Activated naive CD8-positive, alpha-beta T cell treated with anti-CD3 and anti-CD28 coated beads, Interleukin-2, amount 50 U/mL, for 24 hours (primary cell): Measurements from ENCODE around the gene SYK.

Source experiments
- ATAC-seq: fragments of 150-1000 bp; cut with Tn5 transposase; one replicate; pipeline ENCODE4 v1.10.0; 2021
- DNase-seq: peaks from one replicate; pipeline ENCODE4 v3.0.0; 2021
- H3K27ac Mint-ChIP-seq: one replicate; pipeline ENCODE4 v1.8.0; 2021; ENCODE audit warnings: mild to moderate bottlenecking, mixed read lengths
- H3K27me3 Mint-ChIP-seq: one replicate; pipeline ENCODE4 v1.8.0; 2021; ENCODE audit warnings: mixed read lengths
- H3K36me3 Mint-ChIP-seq: one replicate; pipeline ENCODE4 v1.8.0; 2021; ENCODE audit warnings: low read depth, mixed read lengths
- H3K4me1 Mint-ChIP-seq: one replicate; pipeline ENCODE4 v1.8.0; 2021; ENCODE audit warnings: mixed read lengths
- H3K4me3 Mint-ChIP-seq: one replicate; pipeline ENCODE4 v1.8.0; 2021; ENCODE audit warnings: mild to moderate bottlenecking, moderate library complexity, mixed read lengths
- H3K9me3 Mint-ChIP-seq: one replicate; pipeline ENCODE4 v1.8.0; 2021; ENCODE audit warnings: mixed read lengths

Gene SYK

DNA sequence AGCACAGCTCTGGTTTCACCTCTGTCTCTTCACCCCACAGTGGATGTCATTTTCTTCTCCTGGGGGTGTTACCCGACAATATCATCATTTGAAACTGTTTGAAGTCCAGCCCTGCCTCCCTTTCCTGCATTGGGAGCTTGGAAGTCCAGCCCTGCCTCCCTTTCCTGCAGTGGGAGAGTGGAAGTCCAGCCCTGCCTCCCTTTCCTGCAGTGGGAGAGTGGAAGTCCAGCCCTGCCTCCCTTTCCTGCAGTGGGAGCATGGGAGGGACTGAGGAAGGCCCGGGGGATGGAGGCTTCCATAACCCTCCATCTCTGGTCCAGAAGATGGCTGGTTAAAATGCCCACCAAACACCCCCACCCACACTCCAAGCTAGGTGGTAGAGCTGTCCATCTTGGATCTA is 59.8 kb downstream of the SYK start:
- H3K4me1 Mint-ChIP-seq, result peaks cover 27% of the 10 kb centered on the region
- no peaks in the 10 kb centered on the region for H3K36me3 Mint-ChIP-seq
- no peak for DNase-seq
- no peaks in the 10 kb centered on the region for H3K27me3 Mint-ChIP-seq
- no peaks in the 10 kb centered on the region for H3K9me3 Mint-ChIP-seq
- no peak overlapping the region for H3K4me3 Mint-ChIP-seq
- ATAC-seq, result no peak
- no peak overlapping the region for H3K27ac Mint-ChIP-seq

DNA sequence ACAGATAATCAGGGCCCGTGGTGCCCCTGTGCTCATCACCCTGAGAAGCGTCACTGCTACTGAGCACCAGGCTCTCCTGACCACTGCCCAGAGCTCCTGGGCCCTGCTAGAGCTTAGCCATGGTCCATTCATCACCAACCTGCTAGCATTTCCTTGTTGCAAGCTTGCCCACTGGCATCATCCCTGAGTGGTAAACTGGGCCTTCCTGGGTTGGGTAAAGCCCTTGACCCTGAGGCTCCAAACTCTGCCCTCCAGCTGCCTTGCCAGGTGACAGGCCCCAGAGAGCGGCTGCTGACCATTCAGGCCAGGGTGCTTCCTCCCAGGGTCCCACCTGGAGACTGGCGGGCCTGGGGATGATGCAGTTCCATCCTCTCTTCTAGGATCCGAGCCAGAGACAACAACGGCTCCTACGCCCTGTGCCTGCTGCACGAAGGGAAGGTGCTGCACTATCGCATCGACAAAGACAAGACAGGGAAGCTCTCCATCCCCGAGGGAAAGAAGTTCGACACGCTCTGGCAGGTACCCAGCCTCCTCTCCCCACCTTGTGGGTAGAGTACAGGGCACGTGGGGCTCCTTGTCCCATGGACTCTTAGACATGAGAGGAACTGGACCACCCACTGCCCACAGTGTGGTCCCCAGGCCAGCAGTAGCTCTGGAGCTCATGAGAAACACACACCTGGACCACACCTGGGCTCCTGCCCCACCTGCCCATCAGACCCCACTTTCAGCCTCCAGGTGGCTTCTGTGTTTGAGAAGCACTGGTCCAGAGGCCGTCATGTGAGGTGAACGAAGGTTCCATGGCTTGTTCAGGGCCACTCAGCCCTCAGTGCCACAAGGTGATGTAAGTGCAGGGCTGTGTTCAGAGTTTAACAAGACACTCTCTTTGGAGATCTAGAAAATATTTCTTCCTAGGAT is 60.5 kb downstream of the SYK start:
- ATAC-seq, result no peak
- H3K9me3 Mint-ChIP-seq, result no peaks in the 10 kb centered on the region

DNA sequence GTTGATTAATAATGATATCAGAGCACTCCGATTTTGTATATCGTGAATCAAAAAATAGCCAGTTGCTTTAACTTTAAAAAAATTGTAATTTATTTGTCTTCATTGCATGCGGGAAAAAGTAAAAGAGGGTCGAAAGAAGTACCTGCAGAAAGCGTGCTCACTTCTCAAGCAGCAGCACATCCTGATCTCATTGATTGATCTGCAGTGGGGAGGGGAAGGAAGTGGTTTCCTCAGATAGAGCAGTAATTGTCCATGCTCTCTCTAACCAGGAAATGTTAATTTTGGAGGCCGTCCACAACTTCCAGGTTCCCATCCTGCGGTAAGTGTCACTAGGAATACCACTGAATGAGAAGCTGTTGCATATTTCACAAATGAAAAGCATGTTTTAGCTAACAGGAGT is 63.2 kb downstream of the SYK start:
- DNase-seq (no peak), ATAC-seq (no peak)
- Mint-ChIP-seq H3K27me3 (no peaks in the 10 kb centered on the region), H3K27ac (no peak overlapping the region), H3K36me3 (peaks cover 3% of the 10 kb centered on the region), H3K4me1 (peaks cover 9% of the 10 kb centered on the region), H3K4me3 (no peak overlapping the region), H3K9me3 (no peaks in the 10 kb centered on the region)

More for the DNA sequence above, 60.5 kb downstream of the SYK start:
- no peak for DNase-seq
- no peaks in the 10 kb centered on the region for H3K27me3 Mint-ChIP-seq
- no peak overlapping the region for H3K27ac Mint-ChIP-seq
- peaks cover 24% of the 10 kb centered on the region for H3K4me1 Mint-ChIP-seq
- H3K36me3 Mint-ChIP-seq, result no peaks in the 10 kb centered on the region
- no peak overlapping the region for H3K4me3 Mint-ChIP-seq

DNA sequence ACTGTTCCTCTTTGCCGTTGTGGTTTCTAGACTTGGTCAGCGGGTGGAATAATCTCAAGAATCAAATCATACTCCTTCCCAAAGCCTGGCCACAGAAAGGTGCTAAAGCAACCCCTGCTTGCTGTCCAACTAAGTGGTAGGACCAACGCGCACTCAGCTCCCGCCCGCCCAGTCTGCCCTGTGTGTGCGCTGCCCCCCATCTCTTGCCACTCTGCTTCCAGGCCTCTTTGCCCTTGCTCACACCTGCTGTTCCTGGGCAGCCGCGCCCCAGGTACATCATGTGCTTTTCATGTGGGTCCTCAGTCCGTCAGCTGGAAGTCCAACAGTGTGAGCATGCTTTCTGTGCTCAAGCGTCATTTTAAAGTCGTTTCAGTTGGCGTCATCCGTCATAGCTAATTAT is 65.5 kb downstream of the SYK start:
- Mint-ChIP-seq H3K9me3 (no peaks in the 10 kb centered on the region), H3K27ac (no peak overlapping the region), H3K27me3 (no peaks in the 10 kb centered on the region)

DNA sequence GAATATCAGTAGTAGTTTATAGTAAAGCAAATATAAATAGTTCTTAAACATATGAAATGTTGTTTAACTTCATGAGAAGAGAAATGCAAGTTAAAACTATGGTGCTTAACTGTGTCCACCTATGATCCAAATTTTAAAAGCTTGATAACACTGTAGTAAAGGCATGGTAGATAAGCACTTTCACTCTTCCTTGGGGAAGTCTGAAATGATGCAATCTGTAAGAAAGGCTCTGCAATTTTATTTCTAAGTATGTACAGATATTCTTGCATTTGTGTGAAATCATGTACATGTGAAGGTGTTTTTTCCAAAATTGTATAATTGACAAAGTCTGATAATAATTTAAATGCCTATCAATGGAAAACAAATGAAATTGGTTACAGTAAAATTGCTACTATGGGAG is 66.9 kb downstream of the SYK start:
- H3K9me3 Mint-ChIP-seq, result no peaks in the 10 kb centered on the region
- ATAC-seq (no peak), DNase-seq (no peak)
- H3K27me3 Mint-ChIP-seq, result no peaks in the 10 kb centered on the region
- H3K4me1 Mint-ChIP-seq, result peaks cover 14% of the 10 kb centered on the region
- H3K36me3 Mint-ChIP-seq, result peaks cover 3% of the 10 kb centered on the region
- H3K4me3 Mint-ChIP-seq, result no peak overlapping the region
- H3K27ac Mint-ChIP-seq, result no peak overlapping the region

More for the DNA sequence above, 65.5 kb downstream of the SYK start:
- H3K4me3 Mint-ChIP-seq, result no peak overlapping the region
- peaks cover 3% of the 10 kb centered on the region for H3K36me3 Mint-ChIP-seq
- H3K4me1 Mint-ChIP-seq, result peaks cover 9% of the 10 kb centered on the region
- DNase-seq (no peak), ATAC-seq (no peak)

DNA sequence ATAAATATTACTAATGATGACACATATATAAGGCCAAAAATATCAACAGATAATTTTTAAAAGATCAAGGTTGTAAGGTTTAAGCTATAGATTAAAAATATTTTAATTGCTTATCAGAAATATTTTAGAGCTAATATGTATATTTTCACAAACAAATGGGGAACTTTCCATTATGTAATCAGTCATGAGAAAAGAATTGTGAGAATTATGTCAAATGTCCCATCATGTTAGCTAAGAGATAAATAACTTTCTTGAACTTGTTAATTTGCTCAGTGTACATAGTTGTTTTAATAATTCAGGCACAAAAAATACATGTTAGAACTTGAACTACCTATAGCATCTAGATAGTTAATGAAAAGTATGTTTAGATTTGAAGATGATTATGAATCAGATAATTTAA is 67.7 kb downstream of the SYK start:
- no peak for ATAC-seq
- peaks cover 14% of the 10 kb centered on the region for H3K4me1 Mint-ChIP-seq
- no peak for DNase-seq
- H3K9me3 Mint-ChIP-seq, result no peaks in the 10 kb centered on the region
- peaks cover 3% of the 10 kb centered on the region for H3K36me3 Mint-ChIP-seq
- no peak overlapping the region for H3K27ac Mint-ChIP-seq
- no peaks in the 10 kb centered on the region for H3K27me3 Mint-ChIP-seq
- H3K4me3 Mint-ChIP-seq, result no peak overlapping the region

DNA sequence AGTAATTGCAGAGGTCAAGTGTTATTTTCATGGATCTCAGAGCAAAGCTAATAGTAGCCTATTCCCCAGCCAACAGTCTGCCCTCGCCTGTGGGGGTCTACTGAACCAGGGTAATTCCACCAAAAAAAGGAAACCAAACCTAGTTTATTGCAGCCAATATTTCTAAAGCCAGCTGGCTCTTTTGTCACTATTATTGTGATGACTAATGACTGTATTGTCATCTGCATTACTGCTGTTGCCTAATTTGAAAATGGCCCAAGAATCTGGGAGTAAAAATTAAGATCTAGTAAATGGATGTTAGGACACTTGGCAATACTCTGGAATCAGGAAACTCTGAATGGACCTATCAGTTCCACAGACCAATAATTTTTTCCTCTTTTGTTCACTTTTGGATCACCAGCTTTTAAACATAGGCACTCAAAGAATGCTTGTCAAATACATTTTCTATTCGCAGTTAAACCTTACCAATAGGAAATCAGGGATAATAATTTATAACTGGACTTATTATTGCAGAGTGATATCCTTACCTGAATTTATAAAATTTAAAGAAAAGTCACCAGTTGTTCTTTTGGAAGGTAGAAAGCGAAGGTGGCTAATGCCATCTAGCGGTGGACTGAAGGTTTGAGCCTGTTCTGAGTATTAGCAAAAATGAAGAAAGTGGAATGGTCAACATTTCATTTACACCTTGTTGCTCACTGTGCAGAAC is 69.2 kb downstream of the SYK start:
- H3K9me3 Mint-ChIP-seq, result no peaks in the 10 kb centered on the region
- peaks cover 6% of the 10 kb centered on the region for H3K4me1 Mint-ChIP-seq
- H3K4me3 Mint-ChIP-seq, result no peak overlapping the region
- ATAC-seq (no peak), DNase-seq (peak; percentile 44)
- no peak overlapping the region for H3K27ac Mint-ChIP-seq
- peaks cover 3% of the 10 kb centered on the region for H3K36me3 Mint-ChIP-seq
- no peaks in the 10 kb centered on the region for H3K27me3 Mint-ChIP-seq

DNA sequence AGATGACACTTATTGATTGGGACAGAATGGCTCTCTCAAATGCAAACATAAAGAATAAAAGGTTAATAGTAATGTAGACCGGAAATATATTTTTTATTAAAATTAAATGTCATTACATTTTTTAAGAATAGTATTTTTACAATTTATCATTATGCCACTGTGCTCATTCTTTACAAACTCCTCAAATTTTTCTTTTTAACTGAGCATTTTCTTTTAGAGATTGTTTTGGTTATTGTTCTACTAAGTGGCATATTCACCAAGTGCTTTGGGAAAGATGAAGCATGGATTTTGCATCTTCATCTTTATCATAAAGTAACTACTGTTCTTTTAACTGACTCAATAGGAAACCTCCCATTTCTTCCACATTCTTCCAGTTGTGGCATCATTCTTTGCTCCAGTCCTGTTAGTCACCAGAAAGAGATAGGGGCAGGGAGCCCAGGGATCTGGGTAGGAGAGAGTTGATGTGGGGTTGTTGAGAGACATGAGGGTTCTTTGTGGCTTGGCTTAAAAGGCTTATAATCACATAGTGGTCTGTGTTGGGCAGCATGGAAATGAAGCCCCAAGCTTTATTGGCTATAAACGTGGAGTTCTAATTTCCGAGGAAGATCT is 69.8 kb downstream of the SYK start:
- H3K27me3 Mint-ChIP-seq, result no peaks in the 10 kb centered on the region
- DNase-seq, result no peak
- no peak for ATAC-seq
- H3K4me1 Mint-ChIP-seq, result peaks cover 6% of the 10 kb centered on the region
- no peaks in the 10 kb centered on the region for H3K9me3 Mint-ChIP-seq
- no peak overlapping the region for H3K27ac Mint-ChIP-seq
- H3K36me3 Mint-ChIP-seq, result peaks cover 3% of the 10 kb centered on the region
- H3K4me3 Mint-ChIP-seq, result no peak overlapping the region

DNA sequence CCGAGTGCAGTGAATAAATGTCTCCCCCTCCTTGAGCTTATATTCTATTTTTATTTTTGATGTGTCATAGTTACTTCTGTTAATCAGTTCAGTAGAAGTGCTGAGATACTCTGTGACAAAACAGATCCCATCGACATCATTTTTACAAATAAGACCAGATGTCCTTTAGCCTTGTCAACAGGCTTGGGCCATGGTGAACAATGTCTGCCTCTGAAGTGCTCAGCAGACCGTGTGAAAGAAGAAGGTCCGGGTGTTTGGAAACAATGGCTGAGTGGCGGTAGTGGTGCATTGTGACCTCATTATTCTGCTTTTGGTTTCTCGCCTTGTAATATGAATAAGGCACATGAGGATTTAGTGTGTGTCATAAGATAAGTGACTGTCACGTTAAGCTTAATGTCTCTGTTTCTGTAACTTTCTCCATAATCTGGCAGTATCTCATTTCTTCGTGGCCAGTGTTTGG is 71.2 kb downstream of the SYK start:
- ATAC-seq (peak; percentile 65), DNase-seq (no peak)
- no peaks in the 10 kb centered on the region for H3K27me3 Mint-ChIP-seq
- H3K9me3 Mint-ChIP-seq, result no peaks in the 10 kb centered on the region
- peak overlapping the region; percentile 5 for H3K27ac Mint-ChIP-seq
- H3K4me1 Mint-ChIP-seq, result peaks cover 6% of the 10 kb centered on the region
- H3K36me3 Mint-ChIP-seq, result no peaks in the 10 kb centered on the region
- H3K4me3 Mint-ChIP-seq, result no peak overlapping the region

DNA sequence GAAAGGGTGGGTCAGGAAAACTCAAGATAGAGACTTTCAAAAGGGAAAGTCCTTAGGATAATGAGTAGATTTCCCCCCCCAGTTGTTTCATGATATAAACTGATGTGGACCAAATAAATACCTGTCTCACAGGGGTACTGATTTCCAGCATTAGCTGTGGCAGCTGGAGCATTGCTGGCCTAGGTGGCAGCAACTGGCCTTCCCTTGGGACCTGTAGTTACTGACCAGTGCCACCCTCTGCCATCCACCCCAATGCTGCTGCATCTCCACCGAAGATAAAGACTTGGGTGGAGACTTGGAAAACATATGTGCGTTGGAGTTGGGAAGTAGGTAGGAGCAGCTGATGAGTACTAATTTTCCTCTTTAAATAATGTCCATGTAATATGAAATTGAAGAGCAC is 71.8 kb downstream of the SYK start:
- Mint-ChIP-seq H3K27me3 (no peaks in the 10 kb centered on the region), H3K36me3 (no peaks in the 10 kb centered on the region), H3K4me3 (no peak overlapping the region), H3K4me1 (peaks cover 6% of the 10 kb centered on the region), H3K9me3 (no peaks in the 10 kb centered on the region), H3K27ac (no peak overlapping the region)
- ATAC-seq (no peak), DNase-seq (no peak)

DNA sequence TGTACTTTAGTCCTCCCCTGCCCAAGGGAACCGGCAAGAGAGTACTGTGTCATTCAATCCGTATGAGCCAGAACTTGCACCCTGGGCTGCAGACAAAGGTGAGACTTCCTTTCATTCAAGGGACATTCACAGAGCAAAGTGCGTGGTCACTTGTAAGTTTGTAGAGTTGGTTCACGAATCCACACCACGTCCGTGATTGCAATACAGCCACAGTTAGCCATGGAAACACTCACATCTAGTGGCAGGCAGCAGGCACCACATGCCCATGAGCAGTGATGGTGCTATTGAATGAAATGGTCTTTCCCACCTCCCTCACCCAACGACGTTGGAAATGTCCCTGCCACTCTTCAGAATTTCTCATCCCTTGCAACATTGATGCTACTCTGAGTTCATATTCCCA is 72.6 kb downstream of the SYK start:
- H3K27me3 Mint-ChIP-seq, result no peaks in the 10 kb centered on the region
- no peaks in the 10 kb centered on the region for H3K36me3 Mint-ChIP-seq
- DNase-seq (no peak), ATAC-seq (no peak)
- peaks cover 6% of the 10 kb centered on the region for H3K4me1 Mint-ChIP-seq
- no peak overlapping the region for H3K4me3 Mint-ChIP-seq
- H3K9me3 Mint-ChIP-seq, result no peaks in the 10 kb centered on the region
- H3K27ac Mint-ChIP-seq, result no peak overlapping the region

DNA sequence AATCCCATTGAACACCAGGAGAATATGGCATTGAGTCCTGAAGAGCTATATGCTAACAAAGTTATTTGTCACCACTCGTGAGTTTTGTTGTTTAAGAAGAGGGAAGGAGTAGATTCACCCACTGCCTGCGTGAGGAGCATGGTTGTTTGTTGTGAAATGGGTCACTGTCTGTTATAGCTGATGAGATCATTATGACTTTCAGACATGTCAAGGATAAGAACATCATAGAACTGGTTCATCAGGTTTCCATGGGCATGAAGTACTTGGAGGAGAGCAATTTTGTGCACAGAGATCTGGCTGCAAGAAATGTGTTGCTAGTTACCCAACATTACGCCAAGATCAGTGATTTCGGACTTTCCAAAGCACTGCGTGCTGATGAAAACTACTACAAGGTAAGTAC is 76.9 kb downstream of the SYK start:
- Mint-ChIP-seq H3K27me3 (no peaks in the 10 kb centered on the region), H3K27ac (no peak overlapping the region), H3K4me1 (peaks cover 2% of the 10 kb centered on the region), H3K9me3 (no peaks in the 10 kb centered on the region), H3K4me3 (no peak overlapping the region), H3K36me3 (no peaks in the 10 kb centered on the region)
- ATAC-seq, result no peak
- DNase-seq, result no peak

DNA sequence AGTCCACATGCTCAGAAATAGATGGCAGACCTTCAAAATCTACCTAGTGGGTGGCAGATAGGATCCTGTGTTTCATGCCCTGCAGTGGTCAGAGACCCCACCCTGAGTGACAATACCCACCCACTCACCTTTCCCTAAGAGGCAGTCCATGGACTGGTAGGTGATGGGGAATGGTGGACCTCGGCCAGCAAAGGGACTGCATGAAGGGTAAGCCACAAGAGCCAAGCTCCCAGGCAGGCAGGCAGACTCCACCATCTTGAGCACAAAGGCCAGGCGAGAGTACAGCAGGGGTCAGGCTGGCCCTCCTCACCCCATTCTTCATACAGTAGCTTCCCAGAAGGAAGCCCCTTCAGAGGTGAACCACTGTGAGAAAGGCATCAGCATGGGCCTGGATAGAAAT is 78.4 kb downstream of the SYK start:
- no peak for DNase-seq
- Mint-ChIP-seq H3K4me1 (peaks cover 2% of the 10 kb centered on the region), H3K36me3 (no peaks in the 10 kb centered on the region), H3K4me3 (no peak overlapping the region), H3K27ac (no peak overlapping the region), H3K27me3 (no peaks in the 10 kb centered on the region), H3K9me3 (peaks cover 3% of the 10 kb centered on the region)
- ATAC-seq, result no peak

DNA sequence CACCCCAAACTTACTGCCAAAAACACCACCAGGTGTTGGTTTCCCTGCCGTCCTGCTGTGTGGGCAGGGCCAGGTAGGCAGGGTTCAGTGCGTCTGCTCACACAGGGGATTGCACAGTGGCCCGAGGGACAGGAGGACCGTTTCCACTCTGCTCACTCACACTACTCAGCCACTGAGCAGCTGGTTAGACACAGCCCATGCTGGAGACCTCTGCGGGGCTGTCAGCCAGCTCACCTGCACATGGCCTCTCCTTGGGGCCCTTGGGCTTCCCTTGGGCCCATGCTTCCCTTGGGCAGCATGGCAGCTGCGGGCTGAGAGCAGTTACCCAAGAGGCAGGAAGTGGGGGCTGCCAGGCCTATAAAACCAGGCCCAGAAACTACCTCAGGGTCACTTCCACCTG is 79.0 kb downstream of the SYK start:
- no peak for DNase-seq
- no peaks in the 10 kb centered on the region for H3K27me3 Mint-ChIP-seq
- H3K36me3 Mint-ChIP-seq, result peaks cover 2% of the 10 kb centered on the region
- peaks cover 9% of the 10 kb centered on the region for H3K9me3 Mint-ChIP-seq
- no peak overlapping the region for H3K4me3 Mint-ChIP-seq
- H3K4me1 Mint-ChIP-seq, result peaks cover 2% of the 10 kb centered on the region
- no peak for ATAC-seq
- H3K27ac Mint-ChIP-seq, result no peak overlapping the region

DNA sequence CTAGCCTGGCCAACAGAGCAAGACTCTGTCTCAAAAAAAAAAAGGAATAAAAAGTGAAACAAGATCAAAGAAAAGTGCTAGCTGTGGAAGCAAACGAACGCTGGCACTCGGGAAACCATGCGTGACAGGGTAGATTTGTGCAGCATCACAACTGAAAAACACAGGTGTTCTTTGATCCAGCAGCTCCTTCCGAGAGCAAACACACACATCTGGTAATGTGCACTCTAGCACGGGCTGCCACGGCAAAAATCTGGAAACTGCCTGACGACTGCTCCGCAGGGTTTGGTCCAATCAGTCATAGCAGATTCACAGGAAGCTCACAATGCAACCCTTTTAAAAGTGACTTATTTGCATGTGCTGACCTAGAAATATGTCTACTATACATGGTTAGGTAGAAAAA is 80.0 kb downstream of the SYK start:
- Mint-ChIP-seq H3K36me3 (peaks cover 2% of the 10 kb centered on the region), H3K4me1 (peaks cover 2% of the 10 kb centered on the region), H3K4me3 (no peak overlapping the region), H3K27me3 (no peaks in the 10 kb centered on the region), H3K27ac (no peak overlapping the region), H3K9me3 (peaks cover 10% of the 10 kb centered on the region)
- ATAC-seq (no peak), DNase-seq (no peak)
